Transverse colon (tissue), 4 donors: ENCODE measurements around the gene PDE6A. TPM values are rescaled to one million over a fixed set of nuclear protein-coding genes. Genes with fewer than 3 reads are reported as not detected.
A peak's percentile ranks its signal among the peaks of the same experiment; 100 is the strongest.
"Not testable (repeated sequence)": the region's sequence is repeated elsewhere in the genome, so short reads cannot be mapped to it uniquely, and the experiment has no call there.

ENCODE experiments used
- DNase-seq: peaks from one replicate; pipeline ENCODE4 v3.0.0-alpha.2; 2019
- H3K27ac ChIP-seq, 4 donors: fragments of 200-600 bp; sonication (generic); 2 replicates each; pipeline ENCODE4 v1.5.1; 2016 to 2018; ENCODE audit warnings: inconsistent platforms in 4 of 4
- H3K27me3 ChIP-seq: fragments of 200-600 bp; sonication (generic); 2 replicates; pipeline ENCODE4 v1.5.1; 2017; ENCODE audit warnings: inconsistent platforms
- H3K36me3 ChIP-seq, 4 donors: fragments of 200-600 bp; sonication (generic); 2 replicates each; pipeline ENCODE4 v1.5.1; 2017 to 2019; ENCODE audit warnings: inconsistent platforms in 4 of 4
- H3K4me1 ChIP-seq, 4 donors: fragments of 200-600 bp; sonication (generic); 2 replicates each; pipeline ENCODE4 v1.5.1; 2017 to 2020; ENCODE audit warnings: inconsistent platforms in 4 of 4
- H3K4me3 ChIP-seq, 4 donors: fragments of 200-600 bp; sonication (generic); 1 replicate in 1 of 4; 2 replicates in 3 of 4; pipeline versions ENCODE4 v1.5.1 to v1.6.1; 2017 to 2019; ENCODE audit warnings: inconsistent platforms in 4 of 4
- H3K9me3 ChIP-seq, 2 donors: fragments of 200-600 bp; sonication (generic); 2 replicates each; pipeline ENCODE4 v1.5.1; 2017 to 2019; ENCODE audit warnings: inconsistent platforms in 2 of 2
- CTCF ChIP-seq, 5 experiments: fragments of 200-600 bp in 3 of 5; fragments of 450-650 bp in 2 of 5; sonication (generic) in 3 of 5; IDR thresholded peaks; 1 replicate in 2 of 5; 2 replicates in 3 of 5; pipeline ENCODE4 v1.5.1; 2016 to 2017; ENCODE audit warnings: antibody characterized with exemption in 5 of 5, inconsistent platforms in 3 of 5, mild to moderate bottlenecking in 2 of 5, moderate library complexity in 1 of 5
- EP300 ChIP-seq: sonication (generic); formaldehyde crosslinking; IDR thresholded peaks from one replicate; pipeline ENCODE4 v1.6.1; 2017; ENCODE audit warnings: antibody characterized with exemption, low read depth
- POLR2A ChIP-seq: fragments of 450-650 bp; IDR thresholded peaks from one replicate; pipeline ENCODE4 v1.6.1; 2016; ENCODE audit warnings: antibody characterized with exemption, mild to moderate bottlenecking, moderate library complexity
- POLR2AphosphoS5 ChIP-seq, 3 donors: sonication (generic); formaldehyde crosslinking; IDR thresholded peaks; one replicate each; pipeline ENCODE4 v1.6.1; 2016; ENCODE audit warnings: antibody characterized with exemption in 3 of 3
- WGBS, 2 donors: methylation state at CpG; one replicate each; pipeline ENCODE4 v1.1.5; 2018; ENCODE audit warnings: low coverage in 1 of 2; 5-methylcytosine and 5-hydroxymethylcytosine counted together
- in situ Hi-C, 4 donors: fragments of 200-750 bp; cut with MboI; loops; one replicate each; pipeline versions ENCODE4 v1.15.0 to v1.15.1; 2017; ENCODE audit warnings: low sequenced_read_pairs in 3 of 4, low pct_ligation_motif_present in 1 of 4, low pct_unique_long_range_greater_than_20kb in 1 of 4
- intact Hi-C: fragments of 100-400 bp; cut with DNase I; formaldehyde crosslinking; loops from one replicate; pipeline ENCODE4 v1.15.1; 2023; ENCODE audit warnings: low total_unique reads
- total RNA-seq, 4 donors: library from RNA; depleted of rRNA; stranded (reverse); fragments of >200 nt; gene quantifications; one replicate each; pipeline ENCODE4 v1.1.0, GENCODE V29; 2016

The PDE6A gene
- total RNA-seq, 4 donors from 2014 or later = 1.2 to 6.5 (median 3.5) TPM

- no peak for DNase-seq
- H3K27ac ChIP-seq = no peak overlapping the region
- H3K9me3 ChIP-seq = no peaks in the 10 kb centered on the region
- no peak overlapping the region for H3K4me3 ChIP-seq
- no peaks in the 10 kb centered on the region for H3K36me3 ChIP-seq
- H3K27me3 ChIP-seq = no peaks in the 10 kb centered on the region
- 95% methylated on average over 13 of the region's 13 CpGs; no CpG with 5 or more reads in 1 of the 2 donors for WGBS, 2 donors
- H3K4me1 ChIP-seq = peaks cover 0 to 9% (median under 1%) of the 10 kb centered on the region in 4 donors
- TF ChIP-seq EP300 = no peak
- in situ Hi-C loops = loop anchor here in 1 of 4 donors (25.0 kb wide), 1 partner anchor 99 kb away; the partner anchor contains the start of gene SLC26A2
- intact Hi-C loops = no loop called here
Observed at GRCh38 chr5:149863176-149863575, 81.4 kb downstream of the PDE6A start.

- WGBS, 2 donors = 68 to 91% methylated on average over 4 to 7 of the region's 7 CpGs
- H3K27ac ChIP-seq = no peak overlapping the region
- no peaks in the 10 kb centered on the region for H3K36me3 ChIP-seq
- no peak overlapping the region for H3K4me3 ChIP-seq
- no peaks in the 10 kb centered on the region for H3K27me3 ChIP-seq
- no peaks in the 10 kb centered on the region for H3K9me3 ChIP-seq
- TF ChIP-seq POLR2A (no peak), CTCF (IDR thresholded peaks at IDR 0.05) (no peak), POLR2AphosphoS5 (IDR thresholded peaks at IDR 0.05) (no peak), EP300 (no peak)
- intact Hi-C loops = no loop called here
- no peak for DNase-seq
- in situ Hi-C loops = loop anchor here in 1 of 4 donors (25.0 kb wide), 1 partner anchor 101 kb away; the partner anchor contains the start of gene SLC26A2
- peaks cover 9 to 30% (median 12%) of the 10 kb centered on the region in 4 donors for H3K4me1 ChIP-seq
Observed at GRCh38 chr5:149860801-149861322, 83.7 kb downstream of the PDE6A start.

- Histone ChIP-seq H3K4me1 (peaks cover 13 to 41% (median 20%) of the 10 kb centered on the region in 4 donors), H3K36me3 (no peaks in the 10 kb centered on the region), H3K27ac (no peak overlapping the region), H3K27me3 (no peaks in the 10 kb centered on the region), H3K4me3 (no peak overlapping the region), H3K9me3 (no peaks in the 10 kb centered on the region)
- in situ Hi-C loops (loop anchor here in 2 of 4 donors (10.0 to 25.0 kb wide), 3 partner anchors 103 to 225 kb away; partner anchors contain the start of gene SLC26A2 (in 2 of the 2)), intact Hi-C loops (no loop called here)
- 96 to 100% methylated on average over 3 to 4 of the region's 4 CpGs for WGBS, 2 donors
- no peak for DNase-seq
- no peak for TF ChIP-seq EP300
- no peak for TF ChIP-seq CTCF (IDR thresholded peaks at IDR 0.05)
- no peak for TF ChIP-seq POLR2AphosphoS5 (IDR thresholded peaks at IDR 0.05)
- no peak for TF ChIP-seq POLR2A
Observed at GRCh38 chr5:149859746-149860145, 84.8 kb downstream of the PDE6A start.

- in situ Hi-C loops = loop anchor here in 2 of 4 donors (10.0 to 25.0 kb wide), 3 partner anchors 104 to 224 kb away; partner anchors contain the start of gene SLC26A2 (in 2 of the 2)
- intact Hi-C loops = not testable (repeated sequence)
- H3K27ac ChIP-seq = peak overlapping the region; percentile 77 to 85 (median 80)
Observed at GRCh38 chr5:149858481-149858880, 86.1 kb downstream of the PDE6A start.

GRCh38 chr5:149857499-149857898 is 87.1 kb downstream of the PDE6A start:
- WGBS, 2 donors = 45 to 62% methylated on average over 2 to 4 of the region's 4 CpGs
- H3K9me3 ChIP-seq = no peaks in the 10 kb centered on the region
- intact Hi-C loops = no loop called here
- H3K27me3 ChIP-seq = no peaks in the 10 kb centered on the region
- peak overlapping the region; percentile 77 to 85 (median 80) for H3K27ac ChIP-seq
- TF ChIP-seq POLR2A (no peak), EP300 (peak; percentile 99), CTCF (IDR thresholded peaks at IDR 0.05) (peak in 1 of 5 experiments; percentile 31), POLR2AphosphoS5 (IDR thresholded peaks at IDR 0.05) (peak; percentile 73 to 94 (median 90))
- DNase-seq = peak; percentile 96
- in situ Hi-C loops = loop anchor here in 2 of 4 donors (10.0 to 25.0 kb wide), 3 partner anchors 105 to 223 kb away; partner anchors contain the start of gene SLC26A2 (in 2 of the 2)
- H3K4me3 ChIP-seq = no peak overlapping the region
- no peaks in the 10 kb centered on the region for H3K36me3 ChIP-seq
- H3K4me1 ChIP-seq = peaks cover 20 to 54% (median 25%) of the 10 kb centered on the region in 4 donors

More at GRCh38 chr5:149858481-149858880, 86.1 kb downstream of the PDE6A start:
- not testable (repeated sequence) for H3K9me3 ChIP-seq, DNase-seq, H3K4me3 ChIP-seq, H3K36me3 ChIP-seq, H3K27me3 ChIP-seq
- peaks cover 14 to 45% (median 20%) of the 10 kb centered on the region in 4 donors for H3K4me1 ChIP-seq
- WGBS, 2 donors = 86 to 93% methylated on average over 4 to 6 of the region's 6 CpGs
